HG03066 (cell line): ENCODE results near the gene TF.

Experiments used
- ATAC-seq: cut with Tn5 transposase; IDR thresholded peaks from one replicate; pipeline ENCODE4 v1.9.1; 2021; ENCODE audit warnings: low read depth; ENCODE audit not compliant: unreplicated experiment

The TF gene

GRCh38 chr3:133833880-133834620, 87.9 kb downstream of the TF start:
- no peak for ATAC-seq

GRCh38 chr3:133834621-133835417, 88.6 kb downstream of the TF start:
- no peak for ATAC-seq

- ATAC-seq: no peak
Measured at GRCh38 chr3:133835418-133835743, 89.2 kb downstream of the TF start.

- no peak for ATAC-seq
Measured at GRCh38 chr3:133835961-133836360, 89.8 kb downstream of the TF start.

GRCh38 chr3:133836497-133837158, 90.4 kb downstream of the TF start:
- ATAC-seq: no peak

GRCh38 chr3:133837487-133838295, 91.5 kb downstream of the TF start:
- ATAC-seq: no peak

GRCh38 chr3:133838296-133838789, 92.2 kb downstream of the TF start:
- ATAC-seq: no peak

GRCh38 chr3:133838916-133839800, 93.0 kb downstream of the TF start:
- ATAC-seq: no peak

- no peak for ATAC-seq
Measured at GRCh38 chr3:133840055-133840737, 94.0 kb downstream of the TF start.

GRCh38 chr3:133840767-133841166, 94.6 kb downstream of the TF start:
- no peak for ATAC-seq

- ATAC-seq: no peak
Measured at GRCh38 chr3:133841196-133841595, 95.0 kb downstream of the TF start.

- ATAC-seq: no peak
Measured at GRCh38 chr3:133842158-133842557, 96.0 kb downstream of the TF start.

- ATAC-seq: no peak
Measured at GRCh38 chr3:133843634-133844033, 97.4 kb downstream of the TF start.

- no peak for ATAC-seq
Measured at GRCh38 chr3:133845127-133845526, 98.9 kb downstream of the TF start.
